Measurements from ENCODE around the gene CALHM3.

- no peak for TF ChIP-seq CTCF (IDR thresholded peaks at IDR 0.05; ENCODE audit: insufficient read depth, low read length)
- no peak for TF ChIP-seq POLR2AphosphoS5 (IDR thresholded peaks at IDR 0.05; ENCODE audit: low read depth)
- TF ChIP-seq GABPA (IDR thresholded peaks at IDR 0.05; ENCODE audit: low read depth), result no peak
These were observed 37.0 kb downstream of the CALHM3 start for GRCh38 chr10:103442031-103442461.

Data from HL-60 (cell line).